Cardiac muscle cell (in vitro differentiated cells and primary cell): ENCODE results near the gene ZNF638. TPM values are rescaled to one million over a fixed set of nuclear protein-coding genes. Genes with fewer than 3 reads are reported as not detected.

Experiments
- DNase-seq, 2 donors: peaks; one replicate each; pipeline versions ENCODE4 v3.0.0 to v3.0.0-alpha.2; 2010 to 2017; ENCODE audit warnings: low read depth in 1 of 2, low spot score in 1 of 2
- H3K27ac ChIP-seq: fragments of 200-600 bp; sonication (generic); 2 replicates; pipeline ENCODE4 v1.5.1; 2016
- H3K27me3 ChIP-seq: fragments of 200-600 bp; sonication (generic); 2 replicates; pipeline ENCODE4 v1.6.0; 2016; ENCODE audit warnings: control low read depth
- H3K36me3 ChIP-seq: fragments of 200-600 bp; sonication (generic); 2 replicates; pipeline ENCODE4 v1.5.1; 2016; ENCODE audit warnings: control low read depth
- H3K4me1 ChIP-seq: fragments of 200-600 bp; sonication (generic); 2 replicates; pipeline ENCODE4 v1.8.1; 2017; ENCODE audit warnings: low read depth, mild to moderate bottlenecking, mixed run types
- H3K4me3 ChIP-seq: fragments of 200-600 bp; sonication (generic); 2 replicates; pipeline ENCODE4 v1.5.1; 2016; ENCODE audit warnings: mild to moderate bottlenecking
- H3K9me3 ChIP-seq: fragments of 200-600 bp; sonication (generic); 2 replicates; pipeline ENCODE4 v1.5.1; 2017; ENCODE audit warnings: low read depth, mild to moderate bottlenecking, control low read depth
- polyA plus RNA-seq: library from polyadenylated mRNA; unstranded; fragments of >200 nt; fragmentation: Nextera tagmentation; extraction: Ambion mirVana; gene quantifications from 2 replicates; pipeline ENCODE4 v1.2.1, GENCODE V29; 2016
- total RNA-seq: library from RNA; depleted of rRNA; stranded (reverse); fragments of >200 nt; gene quantifications from 2 replicates; pipeline ENCODE4 v1.2.3, GENCODE V29; 2016
- TF ChIP-seq, protein P1 (sequence below): IDR thresholded peaks from 2 replicates; pipeline ENCODE4 v1.5.1; 2012; ENCODE audit warnings: low read depth, mild to moderate bottlenecking, low read length

Gene ZNF638
- total and polyA plus RNA-seq, 2 experiments from 2014 or later = 70.5 to 223 TPM

DNA sequence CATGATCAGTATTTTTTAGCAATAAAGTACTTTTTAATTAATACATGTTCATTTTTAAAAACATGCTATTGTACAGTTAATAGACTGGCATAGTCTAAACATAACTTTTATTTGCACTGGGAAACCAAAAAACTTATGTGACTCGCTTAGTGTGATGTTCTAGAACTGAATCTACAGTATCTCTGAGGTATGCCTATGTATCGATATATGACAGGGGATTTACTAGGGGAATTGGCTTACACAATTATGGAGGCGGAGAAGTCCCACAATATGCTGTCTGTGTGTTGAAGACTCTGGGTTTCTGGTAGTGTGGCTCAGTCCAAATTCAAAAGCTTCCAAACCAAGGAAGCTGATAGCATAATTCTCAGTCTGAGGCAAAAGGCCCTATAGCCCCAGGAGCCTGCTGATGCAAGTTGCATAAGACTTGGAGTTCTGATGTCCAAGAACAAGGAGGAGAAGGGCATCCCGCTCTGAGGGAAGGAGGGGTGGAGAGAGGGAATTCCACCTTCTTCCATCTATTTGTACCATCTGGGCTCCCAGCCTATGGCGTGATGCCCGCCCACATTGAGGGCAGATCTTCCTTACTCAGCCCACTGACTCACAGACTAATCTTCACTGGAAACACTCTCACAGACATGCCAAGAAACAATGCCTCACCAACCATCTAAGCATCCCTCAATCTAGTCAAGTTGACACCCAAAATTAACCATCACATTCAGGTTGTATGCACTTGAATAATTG lies 27.5 kb downstream of the ZNF638 start:
- TF ChIP-seq, protein P1, sequence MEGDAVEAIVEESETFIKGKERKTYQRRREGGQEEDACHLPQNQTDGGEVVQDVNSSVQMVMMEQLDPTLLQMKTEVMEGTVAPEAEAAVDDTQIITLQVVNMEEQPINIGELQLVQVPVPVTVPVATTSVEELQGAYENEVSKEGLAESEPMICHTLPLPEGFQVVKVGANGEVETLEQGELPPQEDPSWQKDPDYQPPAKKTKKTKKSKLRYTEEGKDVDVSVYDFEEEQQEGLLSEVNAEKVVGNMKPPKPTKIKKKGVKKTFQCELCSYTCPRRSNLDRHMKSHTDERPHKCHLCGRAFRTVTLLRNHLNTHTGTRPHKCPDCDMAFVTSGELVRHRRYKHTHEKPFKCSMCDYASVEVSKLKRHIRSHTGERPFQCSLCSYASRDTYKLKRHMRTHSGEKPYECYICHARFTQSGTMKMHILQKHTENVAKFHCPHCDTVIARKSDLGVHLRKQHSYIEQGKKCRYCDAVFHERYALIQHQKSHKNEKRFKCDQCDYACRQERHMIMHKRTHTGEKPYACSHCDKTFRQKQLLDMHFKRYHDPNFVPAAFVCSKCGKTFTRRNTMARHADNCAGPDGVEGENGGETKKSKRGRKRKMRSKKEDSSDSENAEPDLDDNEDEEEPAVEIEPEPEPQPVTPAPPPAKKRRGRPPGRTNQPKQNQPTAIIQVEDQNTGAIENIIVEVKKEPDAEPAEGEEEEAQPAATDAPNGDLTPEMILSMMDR = no peak
- Histone ChIP-seq H3K9me3 (no peaks in the 10 kb centered on the region), H3K27me3 (no peaks in the 10 kb centered on the region), H3K36me3 (peaks cover 55% of the 10 kb centered on the region), H3K4me1 (peaks cover 6% of the 10 kb centered on the region), H3K27ac (no peak overlapping the region), H3K4me3 (no peak overlapping the region)
- DNase-seq = peak in 1 of 2 donors; percentile 62

DNA sequence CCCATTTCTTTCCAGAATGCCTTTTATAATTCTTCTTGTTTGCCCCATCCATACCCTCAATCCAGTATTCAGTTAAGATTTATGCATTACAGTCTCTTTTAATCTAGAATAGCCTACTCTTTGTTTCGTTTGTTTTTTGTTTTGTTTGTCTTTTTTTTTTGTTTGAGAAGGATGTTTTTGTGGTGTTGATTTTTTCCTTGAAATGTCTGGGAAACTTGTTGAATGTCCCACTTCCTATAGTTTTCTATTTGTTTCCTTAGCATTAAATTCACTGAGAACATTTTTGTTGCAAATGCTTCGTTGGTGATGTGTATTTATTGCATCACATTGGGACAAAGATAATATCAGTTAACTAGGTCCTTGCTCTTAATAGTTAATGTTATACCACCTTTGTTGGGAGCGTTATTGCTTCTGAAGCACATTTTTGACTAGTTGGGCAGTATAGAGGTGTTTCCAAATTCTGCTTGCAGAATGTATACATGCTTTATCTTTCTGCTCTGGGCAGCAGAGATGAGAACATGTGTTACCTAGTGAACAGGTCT lies 28.9 kb downstream of the ZNF638 start:
- Histone ChIP-seq H3K27me3 (no peaks in the 10 kb centered on the region), H3K4me1 (peaks cover 6% of the 10 kb centered on the region), H3K36me3 (peaks cover 63% of the 10 kb centered on the region), H3K27ac (no peak overlapping the region), H3K4me3 (no peak overlapping the region), H3K9me3 (no peaks in the 10 kb centered on the region)
- TF ChIP-seq, protein P1 = no peak
- no peak for DNase-seq

DNA sequence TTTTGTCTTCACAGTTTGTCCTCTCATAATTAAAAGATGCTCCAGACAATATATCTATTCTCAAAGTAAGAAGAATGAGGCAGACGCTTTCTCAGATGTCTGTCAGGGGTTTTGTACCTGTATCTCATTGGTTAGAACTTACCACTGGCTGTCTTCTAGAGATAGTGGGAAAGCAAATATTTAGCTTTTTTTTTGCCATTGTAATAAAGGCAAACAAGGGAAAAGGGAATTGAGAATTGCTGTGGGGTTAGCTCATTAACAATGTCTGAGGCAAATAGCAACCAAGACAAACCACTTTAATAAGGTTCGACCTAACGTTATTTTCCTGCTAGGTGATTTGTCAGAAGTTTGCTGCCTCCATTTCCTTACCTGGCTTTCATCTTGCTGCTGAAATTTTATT lies 30.0 kb downstream of the ZNF638 start:
- Histone ChIP-seq H3K9me3 (no peaks in the 10 kb centered on the region), H3K27ac (no peak overlapping the region), H3K4me1 (peaks cover 6% of the 10 kb centered on the region), H3K36me3 (peaks cover 67% of the 10 kb centered on the region), H3K27me3 (no peaks in the 10 kb centered on the region), H3K4me3 (no peak overlapping the region)
- no peak for DNase-seq
- TF ChIP-seq, protein P1 = no peak

DNA sequence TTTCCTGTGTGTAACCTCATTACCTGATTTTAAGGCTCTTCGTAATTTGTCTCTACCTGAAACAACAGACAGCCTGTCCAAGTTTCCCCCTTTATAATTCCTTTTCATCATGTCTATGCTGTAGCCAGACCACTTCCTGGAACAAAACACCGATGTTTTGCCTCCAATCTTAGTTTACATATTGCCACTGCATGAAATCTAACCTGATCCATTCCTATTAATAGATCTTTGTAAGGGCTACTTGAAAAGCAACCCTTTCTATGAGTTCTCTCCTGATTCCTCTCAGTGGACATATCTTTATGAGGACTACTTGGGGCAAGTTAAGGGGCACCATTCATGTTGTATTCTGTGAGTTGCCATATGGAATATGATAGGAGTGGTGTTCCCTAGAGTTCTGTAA lies 30.9 kb downstream of the ZNF638 start:
- peaks cover 65% of the 10 kb centered on the region for H3K36me3 ChIP-seq
- TF ChIP-seq, protein P1 = no peak
- DNase-seq = no peak

DNA sequence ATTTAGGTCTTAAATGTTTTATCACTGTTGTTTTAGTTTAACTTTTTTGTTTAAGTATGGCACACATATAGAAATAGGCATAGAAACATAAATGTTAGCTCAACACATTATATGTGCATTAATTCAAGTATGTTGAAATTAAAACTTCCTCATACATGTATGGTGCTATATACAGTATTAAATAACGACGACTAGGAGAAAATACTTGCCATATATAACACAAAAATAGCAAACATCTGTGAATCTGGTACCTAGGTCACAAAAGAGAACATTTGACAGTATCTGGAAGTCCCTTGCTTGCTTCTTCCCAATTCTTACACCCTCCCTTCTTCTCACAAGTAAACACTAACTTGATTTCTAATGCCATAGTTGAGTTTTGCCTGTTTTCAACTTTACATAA lies 38.4 kb downstream of the ZNF638 start:
- H3K9me3 ChIP-seq = no peaks in the 10 kb centered on the region
- TF ChIP-seq, protein P1 = no peak
- peaks cover 67% of the 10 kb centered on the region for H3K36me3 ChIP-seq

More for the DNA sequence above, 30.9 kb downstream of the ZNF638 start:
- no peak overlapping the region for H3K4me3 ChIP-seq
- peak overlapping the region; percentile 66 for H3K27ac ChIP-seq
- H3K27me3 ChIP-seq = no peaks in the 10 kb centered on the region
- no peaks in the 10 kb centered on the region for H3K9me3 ChIP-seq
- peaks cover 6% of the 10 kb centered on the region for H3K4me1 ChIP-seq

More for the DNA sequence above, 38.4 kb downstream of the ZNF638 start:
- no peaks in the 10 kb centered on the region for H3K27me3 ChIP-seq
- H3K4me1 ChIP-seq = no peaks in the 10 kb centered on the region
- DNase-seq = no peak
- H3K4me3 ChIP-seq = no peak overlapping the region
- no peak overlapping the region for H3K27ac ChIP-seq
